Osteocyte (in vitro differentiated cells): ENCODE data around the gene KIF26A. TPM values are rescaled to one million over a fixed set of nuclear protein-coding genes. Genes with fewer than 3 reads are reported as not detected.
"Not testable (repeated sequence)": the region's sequence is repeated elsewhere in the genome, so short reads cannot be mapped to it uniquely, and the experiment has no call there.

Source experiments
- DNase-seq: peaks from one replicate; pipeline ENCODE4 v3.0.0; 2021; ENCODE audit warnings: mixed read lengths; ENCODE audit not compliant: unreplicated experiment; ENCODE audit errors: extremely low spot score
- H3K27ac Mint-ChIP-seq: one replicate; pipeline ENCODE4 v1.8.0; 2021; ENCODE audit warnings: mild to moderate bottlenecking, mixed read lengths; ENCODE audit not compliant: unreplicated experiment
- H3K27me3 Mint-ChIP-seq: one replicate; pipeline ENCODE4 v1.8.0; 2021; ENCODE audit warnings: mixed read lengths; ENCODE audit not compliant: unreplicated experiment
- H3K36me3 Mint-ChIP-seq: one replicate; pipeline ENCODE4 v1.8.0; 2021; ENCODE audit warnings: mixed read lengths; ENCODE audit not compliant: unreplicated experiment
- H3K4me1 Mint-ChIP-seq: one replicate; pipeline ENCODE4 v1.8.0; 2021; ENCODE audit warnings: mixed read lengths; ENCODE audit not compliant: unreplicated experiment
- H3K4me3 Mint-ChIP-seq: one replicate; pipeline ENCODE4 v1.8.0; 2021; ENCODE audit warnings: mild to moderate bottlenecking, moderate library complexity, mixed read lengths; ENCODE audit not compliant: unreplicated experiment
- H3K9me3 Mint-ChIP-seq: one replicate; pipeline ENCODE4 v1.8.0; 2021; ENCODE audit warnings: mixed read lengths; ENCODE audit not compliant: unreplicated experiment
- total RNA-seq: library from RNA; stranded (reverse); gene quantifications from 2 replicates; pipeline ENCODE4 v1.2.1, GENCODE V29; 2021
- TF ChIP-seq, protein P1 (sequence below): fragments of 200-600 bp; sonication (generic); IDR thresholded peaks from 2 replicates; pipeline ENCODE4 v1.5.0; 2021; ENCODE audit warnings: antibody characterized with exemption, mild to moderate bottlenecking, moderate library complexity

The KIF26A gene
- total RNA-seq, 1 donor from 2014 or later: 4.5 TPM

DNA sequence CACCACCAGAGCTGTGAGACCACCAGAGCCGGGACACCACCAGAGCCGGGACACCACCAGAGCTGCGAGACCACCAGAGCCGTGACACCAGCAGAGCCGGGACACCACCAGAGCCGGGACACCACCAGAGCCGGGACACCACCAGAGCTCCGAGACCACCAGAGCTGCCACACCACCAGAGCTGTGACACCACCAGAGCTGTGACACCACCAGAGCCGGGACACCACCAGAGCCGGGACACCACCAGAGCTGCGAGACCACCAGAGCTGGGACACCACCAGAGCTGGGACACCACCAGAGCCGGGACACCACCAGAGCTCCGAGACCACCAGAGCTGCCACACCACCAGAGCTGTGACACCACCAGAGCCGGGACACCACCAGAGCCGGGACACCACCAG, 70.7 kb downstream of the KIF26A start:
- H3K9me3 Mint-ChIP-seq, H3K36me3 Mint-ChIP-seq, H3K27ac Mint-ChIP-seq, H3K4me1 Mint-ChIP-seq, H3K27me3 Mint-ChIP-seq, DNase-seq, H3K4me3 Mint-ChIP-seq: not testable (repeated sequence)

- Mint-ChIP-seq H3K4me3 (no peak overlapping the region), H3K36me3 (no peaks in the 10 kb centered on the region), H3K9me3 (no peaks in the 10 kb centered on the region), H3K27me3 (no peaks in the 10 kb centered on the region), H3K4me1 (no peaks in the 10 kb centered on the region), H3K27ac (no peak overlapping the region)
- TF ChIP-seq, protein P1, sequence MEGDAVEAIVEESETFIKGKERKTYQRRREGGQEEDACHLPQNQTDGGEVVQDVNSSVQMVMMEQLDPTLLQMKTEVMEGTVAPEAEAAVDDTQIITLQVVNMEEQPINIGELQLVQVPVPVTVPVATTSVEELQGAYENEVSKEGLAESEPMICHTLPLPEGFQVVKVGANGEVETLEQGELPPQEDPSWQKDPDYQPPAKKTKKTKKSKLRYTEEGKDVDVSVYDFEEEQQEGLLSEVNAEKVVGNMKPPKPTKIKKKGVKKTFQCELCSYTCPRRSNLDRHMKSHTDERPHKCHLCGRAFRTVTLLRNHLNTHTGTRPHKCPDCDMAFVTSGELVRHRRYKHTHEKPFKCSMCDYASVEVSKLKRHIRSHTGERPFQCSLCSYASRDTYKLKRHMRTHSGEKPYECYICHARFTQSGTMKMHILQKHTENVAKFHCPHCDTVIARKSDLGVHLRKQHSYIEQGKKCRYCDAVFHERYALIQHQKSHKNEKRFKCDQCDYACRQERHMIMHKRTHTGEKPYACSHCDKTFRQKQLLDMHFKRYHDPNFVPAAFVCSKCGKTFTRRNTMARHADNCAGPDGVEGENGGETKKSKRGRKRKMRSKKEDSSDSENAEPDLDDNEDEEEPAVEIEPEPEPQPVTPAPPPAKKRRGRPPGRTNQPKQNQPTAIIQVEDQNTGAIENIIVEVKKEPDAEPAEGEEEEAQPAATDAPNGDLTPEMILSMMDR: no peak
- no peak for DNase-seq
These were observed 71.8 kb downstream of the KIF26A start for GRCh38 chr14:104209985-104210816.

DNA sequence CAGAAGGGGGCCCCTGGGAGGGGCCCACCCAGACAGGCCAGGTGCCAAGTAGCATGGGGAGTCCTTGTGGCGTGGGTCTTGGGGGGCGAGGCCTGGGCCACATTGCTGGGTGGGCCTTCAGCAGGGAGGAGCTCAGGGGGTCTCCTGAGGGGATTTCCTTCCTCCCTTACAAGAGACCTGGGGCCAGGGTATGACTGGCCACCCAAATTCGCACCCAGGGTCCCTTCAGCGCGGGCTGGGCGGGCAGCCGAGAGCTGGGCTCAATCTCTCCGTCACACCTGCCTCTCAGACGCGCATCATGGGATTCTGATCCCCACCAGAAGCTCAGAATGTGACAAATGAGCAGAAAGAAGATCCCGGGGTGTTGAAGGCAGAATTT, 72.4 kb downstream of the KIF26A start:
- H3K9me3 Mint-ChIP-seq: no peaks in the 10 kb centered on the region
- TF ChIP-seq, protein P1: no peak
- no peaks in the 10 kb centered on the region for H3K36me3 Mint-ChIP-seq
- H3K27me3 Mint-ChIP-seq: no peaks in the 10 kb centered on the region
- no peak for DNase-seq
- H3K27ac Mint-ChIP-seq: no peak overlapping the region
- H3K4me1 Mint-ChIP-seq: no peaks in the 10 kb centered on the region
- no peak overlapping the region for H3K4me3 Mint-ChIP-seq

GRCh38 chr14:104211215-104211614, 72.8 kb downstream of the KIF26A start:
- Mint-ChIP-seq H3K9me3 (no peaks in the 10 kb centered on the region), H3K4me3 (no peak overlapping the region), H3K4me1 (no peaks in the 10 kb centered on the region), H3K27ac (no peak overlapping the region), H3K36me3 (no peaks in the 10 kb centered on the region), H3K27me3 (no peaks in the 10 kb centered on the region)
- TF ChIP-seq, protein P1: no peak
- no peak for DNase-seq

GRCh38 chr14:104211741-104212140, 73.4 kb downstream of the KIF26A start:
- H3K27ac Mint-ChIP-seq: no peak overlapping the region
- H3K27me3 Mint-ChIP-seq: no peaks in the 10 kb centered on the region

More at GRCh38 chr14:104211741-104212140, 73.4 kb downstream of the KIF26A start:
- Mint-ChIP-seq H3K36me3 (no peaks in the 10 kb centered on the region), H3K4me1 (no peaks in the 10 kb centered on the region), H3K9me3 (no peaks in the 10 kb centered on the region), H3K4me3 (no peak overlapping the region)
- TF ChIP-seq, protein P1: no peak
- no peak for DNase-seq
